ENCODE data around the gene ERRFI1.
A peak's percentile ranks its signal among the peaks of the same experiment; 100 is the strongest.

ERRFI1 gene

DNA sequence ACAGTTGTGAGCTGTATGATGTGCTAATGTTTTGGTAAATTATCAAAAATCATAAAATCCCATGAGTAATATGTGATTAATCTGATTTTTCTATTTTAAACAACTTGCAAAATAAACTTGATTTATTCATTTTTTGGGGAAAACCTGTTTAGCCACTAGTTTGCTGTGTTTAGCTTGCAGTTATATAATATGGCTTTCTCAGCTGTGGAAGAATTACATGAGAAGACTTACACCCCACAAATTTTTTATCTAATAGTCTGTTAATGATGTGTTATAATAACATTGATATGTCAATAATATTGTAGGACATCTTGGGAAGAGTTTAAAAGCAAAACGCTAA lies 2.4 kb upstream of the ERRFI1 start:
- TF ChIP-seq SIN3A (IDR thresholded peaks at IDR 0.05; ENCODE audit: borderline replicate concordance, insufficient read depth, low read length) (no peak), TAF1 (IDR thresholded peaks at IDR 0.05; ENCODE audit: borderline replicate concordance, insufficient read depth, low read length) (no peak), POLR2AphosphoS5 (IDR thresholded peaks at IDR 0.05; ENCODE audit: low read depth, low read length) (no peak), FOXP2 (optimal IDR thresholded peaks at IDR 0.05; ENCODE audit: borderline replicate concordance, extremely low read depth, extremely low read length, insufficient read depth) (no peak)
- TF ChIP-seq, protein P1, sequence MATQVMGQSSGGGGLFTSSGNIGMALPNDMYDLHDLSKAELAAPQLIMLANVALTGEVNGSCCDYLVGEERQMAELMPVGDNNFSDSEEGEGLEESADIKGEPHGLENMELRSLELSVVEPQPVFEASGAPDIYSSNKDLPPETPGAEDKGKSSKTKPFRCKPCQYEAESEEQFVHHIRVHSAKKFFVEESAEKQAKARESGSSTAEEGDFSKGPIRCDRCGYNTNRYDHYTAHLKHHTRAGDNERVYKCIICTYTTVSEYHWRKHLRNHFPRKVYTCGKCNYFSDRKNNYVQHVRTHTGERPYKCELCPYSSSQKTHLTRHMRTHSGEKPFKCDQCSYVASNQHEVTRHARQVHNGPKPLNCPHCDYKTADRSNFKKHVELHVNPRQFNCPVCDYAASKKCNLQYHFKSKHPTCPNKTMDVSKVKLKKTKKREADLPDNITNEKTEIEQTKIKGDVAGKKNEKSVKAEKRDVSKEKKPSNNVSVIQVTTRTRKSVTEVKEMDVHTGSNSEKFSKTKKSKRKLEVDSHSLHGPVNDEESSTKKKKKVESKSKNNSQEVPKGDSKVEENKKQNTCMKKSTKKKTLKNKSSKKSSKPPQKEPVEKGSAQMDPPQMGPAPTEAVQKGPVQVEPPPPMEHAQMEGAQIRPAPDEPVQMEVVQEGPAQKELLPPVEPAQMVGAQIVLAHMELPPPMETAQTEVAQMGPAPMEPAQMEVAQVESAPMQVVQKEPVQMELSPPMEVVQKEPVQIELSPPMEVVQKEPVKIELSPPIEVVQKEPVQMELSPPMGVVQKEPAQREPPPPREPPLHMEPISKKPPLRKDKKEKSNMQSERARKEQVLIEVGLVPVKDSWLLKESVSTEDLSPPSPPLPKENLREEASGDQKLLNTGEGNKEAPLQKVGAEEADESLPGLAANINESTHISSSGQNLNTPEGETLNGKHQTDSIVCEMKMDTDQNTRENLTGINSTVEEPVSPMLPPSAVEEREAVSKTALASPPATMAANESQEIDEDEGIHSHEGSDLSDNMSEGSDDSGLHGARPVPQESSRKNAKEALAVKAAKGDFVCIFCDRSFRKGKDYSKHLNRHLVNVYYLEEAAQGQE (IDR thresholded peaks at IDR 0.05; ENCODE audit: insufficient read depth in 1 of 2, low read depth in 2 of 2, low read length in 2 of 2) = no peak

- 0 out of 2 replicates have a peak, but pooled peaks have one; percentile 23 for TF ChIP-seq SIN3A (IDR thresholded peaks at IDR 0.05; ENCODE audit: borderline replicate concordance, insufficient read depth, low read length)
- TF ChIP-seq, protein P1 (IDR thresholded peaks at IDR 0.05; ENCODE audit: insufficient read depth in 1 of 2, low read depth in 2 of 2, low read length in 2 of 2) = no peak
- peak; percentile 21; the same call in 1 of the 2 replicates for TF ChIP-seq POLR2AphosphoS5 (IDR thresholded peaks at IDR 0.05; ENCODE audit: low read depth, low read length)
- TF ChIP-seq FOXP2 (optimal IDR thresholded peaks at IDR 0.05; ENCODE audit: borderline replicate concordance, extremely low read depth, extremely low read length, insufficient read depth) = no peak
Observed at GRCh38 chr1:8027748-8028570, 1.9 kb upstream of the ERRFI1 start.

DNA sequence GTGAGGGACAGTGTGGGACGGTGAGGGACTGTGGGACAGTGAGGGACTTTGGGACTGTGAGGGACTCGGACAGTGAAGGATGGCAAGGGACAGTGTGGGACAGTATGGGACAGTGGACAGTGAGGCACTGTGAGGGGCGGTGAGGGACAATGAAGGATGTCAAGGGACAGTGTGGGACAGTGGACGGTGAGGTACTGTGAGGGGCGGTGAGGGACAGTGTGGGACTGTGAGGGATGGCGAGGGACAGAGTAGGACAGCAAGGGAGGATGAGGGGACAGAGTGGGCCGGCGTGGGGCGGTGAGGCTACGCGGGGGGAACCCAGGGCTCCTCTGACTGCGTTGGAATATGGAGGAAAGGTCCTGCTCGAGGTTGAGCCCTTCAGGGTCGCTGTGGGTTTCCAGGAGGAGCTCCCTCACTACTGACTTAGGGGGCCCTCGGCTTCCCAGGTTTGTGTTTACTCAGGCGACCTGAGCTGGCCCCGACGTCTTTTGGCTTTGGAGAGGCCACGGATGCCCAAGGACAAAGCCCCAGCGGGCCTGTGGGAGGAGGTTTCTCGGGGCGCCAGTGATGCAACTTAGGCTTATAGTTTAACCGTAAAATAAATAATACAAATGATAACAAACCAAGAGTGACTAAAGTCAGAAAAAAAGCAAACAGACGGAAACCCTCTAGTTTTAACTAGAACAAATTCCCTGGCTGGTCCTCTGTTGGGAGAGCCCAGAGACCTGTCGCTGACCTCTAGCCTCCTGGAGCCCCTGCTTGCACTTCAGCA lies 1.1 kb upstream of the ERRFI1 start:
- TF ChIP-seq FOXP2 (optimal IDR thresholded peaks at IDR 0.05; ENCODE audit: borderline replicate concordance, extremely low read depth, extremely low read length, insufficient read depth) (no peak), SIN3A (IDR thresholded peaks at IDR 0.05; ENCODE audit: borderline replicate concordance, insufficient read depth, low read length) (no peak), TAF1 (IDR thresholded peaks at IDR 0.05; ENCODE audit: borderline replicate concordance, insufficient read depth, low read length) (0 out of 2 replicates have a peak, but pooled peaks have one; percentile 33), POLR2AphosphoS5 (IDR thresholded peaks at IDR 0.05; ENCODE audit: low read depth, low read length) (peak; percentile 21; the same call in 1 of the 2 replicates)
- TF ChIP-seq, protein P1 (IDR thresholded peaks at IDR 0.05; ENCODE audit: insufficient read depth in 1 of 2, low read depth in 2 of 2, low read length in 2 of 2) = no peak

DNA sequence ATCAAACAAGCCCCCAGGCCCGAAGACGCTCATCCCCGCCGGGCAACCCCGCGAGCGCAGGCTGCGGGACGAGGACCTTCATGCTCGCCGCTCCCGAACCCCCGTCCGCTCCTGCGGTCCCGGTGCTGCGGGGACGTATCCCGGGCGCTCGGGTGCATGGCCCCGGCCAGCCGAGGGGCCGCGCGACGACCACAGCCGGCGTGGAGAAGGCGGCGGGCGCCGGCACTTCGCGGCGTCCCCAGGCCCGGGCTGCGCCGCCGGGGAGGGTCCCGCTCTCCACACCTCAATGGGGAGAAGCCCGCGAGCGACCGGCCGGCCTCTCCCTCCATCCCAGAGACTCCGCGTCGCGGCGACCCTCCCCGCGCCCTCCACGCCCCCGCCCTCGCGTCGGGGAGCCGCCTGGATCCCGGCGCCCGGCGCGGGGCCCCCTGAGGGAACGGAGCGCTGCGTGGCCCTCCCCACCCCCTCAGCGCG lies 401 bp downstream of the ERRFI1 start:
- TF ChIP-seq POLR2AphosphoS5 (IDR thresholded peaks at IDR 0.05; ENCODE audit: low read depth, low read length) (no peak), TAF1 (IDR thresholded peaks at IDR 0.05; ENCODE audit: borderline replicate concordance, insufficient read depth, low read length) (no peak), FOXP2 (optimal IDR thresholded peaks at IDR 0.05; ENCODE audit: borderline replicate concordance, extremely low read depth, extremely low read length, insufficient read depth) (no peak), SIN3A (IDR thresholded peaks at IDR 0.05; ENCODE audit: borderline replicate concordance, insufficient read depth, low read length) (no peak)
- TF ChIP-seq, protein P1 (IDR thresholded peaks at IDR 0.05; ENCODE audit: insufficient read depth in 1 of 2, low read depth in 2 of 2, low read length in 2 of 2) = no peak

All from PFSK-1 (cell line).